Testis (tissue), 3 donors: Measurements from ENCODE around the gene FBXW7. TPM values are rescaled to one million over a fixed set of nuclear protein-coding genes. Genes with fewer than 3 reads are reported as not detected.

Experiments
- DNase-seq: peaks from one replicate; pipeline ENCODE4 v3.0.0-alpha.2; 2019
- H3K27ac ChIP-seq, 2 donors: fragments of 200-600 bp; sonication (generic); one replicate each; pipeline ENCODE4 v1.5.1; 2019
- H3K27me3 ChIP-seq: fragments of 200-600 bp; sonication (generic); one replicate; pipeline ENCODE4 v1.5.1; 2019
- H3K36me3 ChIP-seq: fragments of 200-600 bp; sonication (generic); one replicate; pipeline ENCODE4 v1.5.1; 2017; ENCODE audit warnings: low read depth; ENCODE audit errors: missing control alignments
- H3K4me1 ChIP-seq: fragments of 200-600 bp; sonication (generic); one replicate; pipeline ENCODE4 v1.5.1; 2019
- H3K4me3 ChIP-seq, 2 donors: fragments of 200-600 bp; sonication (generic); one replicate each; pipeline ENCODE4 v1.5.1; 2017 to 2019
- H3K9me3 ChIP-seq: fragments of 200-600 bp; sonication (generic); one replicate; pipeline ENCODE4 v1.5.1; 2017
- CTCF ChIP-seq, 3 experiments: fragments of 450-650 bp in 2 of 3; fragments of 200-600 bp in 1 of 3; sonication (generic) in 1 of 3; IDR thresholded peaks; one replicate each; pipeline ENCODE4 v1.5.1; 2016 to 2019; ENCODE audit warnings: antibody characterized with exemption in 3 of 3, mild to moderate bottlenecking in 2 of 3, moderate library complexity in 1 of 3
- POLR2A ChIP-seq: fragments of 450-650 bp; IDR thresholded peaks from one replicate; pipeline ENCODE4 v1.6.1; 2017; ENCODE audit warnings: antibody characterized with exemption, mild to moderate bottlenecking, moderate library complexity
- WGBS, 2 donors: methylation state at CpG; one replicate each; pipeline ENCODE4 v1.1.5; 2018; 5-methylcytosine and 5-hydroxymethylcytosine counted together
- intact Hi-C: fragments of 100-400 bp; cut with DNase I; formaldehyde crosslinking; loops from one replicate; pipeline ENCODE4 v1.15.1; 2023; ENCODE audit warnings: low total_unique reads
- polyA plus RNA-seq: library from polyadenylated mRNA; stranded (reverse); fragments of 350-450 nt; fragmentation: Illumina TruSeq; extraction: RNeasy Lipid Tissue Mini Kit (QIAGEN cat#74804); gene quantifications from one replicate; pipeline ENCODE4 v1.2.3, GENCODE V29; 2014; ENCODE audit warnings: low read depth, low replicate concordance; ENCODE audit not compliant: insufficient read depth
- total RNA-seq, 2 donors: library from RNA; depleted of rRNA; stranded (reverse); fragments of >200 nt; gene quantifications; one replicate each; pipeline ENCODE4 v1.2.3, GENCODE V29; 2016

FBXW7 gene
- total and polyA plus RNA-seq, 3 donors from 2014 or later, result 44.8 to 68.5 (median 55.4) TPM

GRCh38 chr4:152301381-152301780 lies 234.5 kb downstream of the FBXW7 start:
- TF ChIP-seq POLR2A (no peak), CTCF (IDR thresholded peaks at IDR 0.05) (no peak)
- 86 to 87% methylated on average over 6 of the region's 6 CpGs for WGBS, 2 donors
- Histone ChIP-seq H3K27ac (no peak overlapping the region), H3K36me3 (no peaks in the 10 kb centered on the region), H3K4me1 (peaks cover 2% of the 10 kb centered on the region), H3K27me3 (no peaks in the 10 kb centered on the region), H3K9me3 (no peaks in the 10 kb centered on the region), H3K4me3 (no peak overlapping the region)
- no peak for DNase-seq
- intact Hi-C loops, result no loop called here

- TF ChIP-seq CTCF (IDR thresholded peaks at IDR 0.05), result no peak
- no peak for TF ChIP-seq POLR2A
- no peak for DNase-seq
- Histone ChIP-seq H3K4me1 (peaks cover 5% of the 10 kb centered on the region), H3K27ac (no peak overlapping the region), H3K36me3 (no peaks in the 10 kb centered on the region), H3K9me3 (no peaks in the 10 kb centered on the region), H3K4me3 (no peak overlapping the region), H3K27me3 (no peaks in the 10 kb centered on the region)
- WGBS, 2 donors, result 84 to 88% methylated on average over 3 of the region's 3 CpGs
- intact Hi-C loops, result no loop called here
These were observed 236.3 kb downstream of the FBXW7 start for GRCh38 chr4:152299553-152299952.

GRCh38 chr4:152296386-152296785 lies 239.5 kb downstream of the FBXW7 start:
- no peaks in the 10 kb centered on the region for H3K36me3 ChIP-seq
- intact Hi-C loops, result no loop called here

GRCh38 chr4:152294765-152295164 lies 241.1 kb downstream of the FBXW7 start:
- H3K27me3 ChIP-seq, result no peaks in the 10 kb centered on the region
- no peak overlapping the region for H3K4me3 ChIP-seq
- TF ChIP-seq CTCF (IDR thresholded peaks at IDR 0.05), result no peak
- no peak for TF ChIP-seq POLR2A
- DNase-seq, result no peak
- no peak overlapping the region for H3K27ac ChIP-seq
- no peaks in the 10 kb centered on the region for H3K36me3 ChIP-seq
- 91 to 95% methylated on average over 5 of the region's 5 CpGs for WGBS, 2 donors
- H3K4me1 ChIP-seq, result peaks cover 6% of the 10 kb centered on the region
- intact Hi-C loops, result no loop called here
- no peaks in the 10 kb centered on the region for H3K9me3 ChIP-seq

More at GRCh38 chr4:152296386-152296785, 239.5 kb downstream of the FBXW7 start:
- peaks cover 5% of the 10 kb centered on the region for H3K4me1 ChIP-seq
- H3K27ac ChIP-seq, result no peak overlapping the region
- no peak overlapping the region for H3K4me3 ChIP-seq
- DNase-seq, result no peak
- TF ChIP-seq CTCF (IDR thresholded peaks at IDR 0.05) (no peak), POLR2A (no peak)
- no peaks in the 10 kb centered on the region for H3K9me3 ChIP-seq
- H3K27me3 ChIP-seq, result no peaks in the 10 kb centered on the region

- DNase-seq, result no peak
- intact Hi-C loops, result no loop called here
- no peaks in the 10 kb centered on the region for H3K36me3 ChIP-seq
- no peaks in the 10 kb centered on the region for H3K9me3 ChIP-seq
- no peaks in the 10 kb centered on the region for H3K27me3 ChIP-seq
- no peak overlapping the region for H3K27ac ChIP-seq
- peaks cover 9% of the 10 kb centered on the region for H3K4me1 ChIP-seq
- 76 to 78% methylated on average over 3 of the region's 3 CpGs for WGBS, 2 donors
- no peak for TF ChIP-seq POLR2A
- TF ChIP-seq CTCF (IDR thresholded peaks at IDR 0.05), result no peak
- no peak overlapping the region for H3K4me3 ChIP-seq
These were observed 241.6 kb downstream of the FBXW7 start for GRCh38 chr4:152294331-152294730.
